HG03469 (cell line): ENCODE data around the gene ADAM19.

Experiments used
- ATAC-seq: cut with Tn5 transposase; IDR thresholded peaks from one replicate; pipeline ENCODE4 v1.9.1; 2021; ENCODE audit warnings: mild to moderate bottlenecking, moderate library complexity, moderate number of reproducible peaks; ENCODE audit not compliant: unreplicated experiment

ADAM19 gene

DNA sequence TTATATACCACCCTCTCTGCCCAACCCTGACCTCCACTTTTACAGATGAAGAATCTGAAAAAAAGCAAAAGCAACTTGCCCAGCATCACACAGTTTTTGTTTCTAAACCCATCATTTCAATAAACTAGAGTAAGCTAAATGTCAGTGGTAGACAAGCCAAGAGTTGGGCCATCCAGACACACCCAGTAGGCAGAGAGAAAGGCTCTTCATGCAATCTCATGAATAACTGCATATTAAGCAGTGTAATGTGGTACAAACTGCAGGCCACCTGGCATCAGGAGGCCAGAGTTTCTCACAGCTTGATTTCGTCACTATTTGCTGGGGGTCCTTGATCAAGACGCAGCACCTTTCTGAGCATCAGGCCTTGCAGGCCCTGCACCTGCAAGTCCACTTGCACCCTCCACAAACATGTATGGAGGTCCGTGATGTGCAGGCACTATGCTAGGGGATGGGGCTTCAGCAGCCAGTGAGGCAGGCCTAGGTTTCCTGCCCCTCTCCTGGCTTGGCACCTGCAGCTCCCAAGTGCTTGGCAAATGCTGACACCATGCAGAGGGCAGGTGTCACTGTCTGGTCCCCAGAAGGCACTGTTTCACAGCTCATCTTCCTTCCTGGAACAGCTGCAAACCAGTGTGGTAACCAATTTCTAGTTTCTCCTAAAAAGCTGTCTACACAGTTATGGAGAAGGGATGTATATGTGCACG is 29.8 kb downstream of the ADAM19 start:
- ATAC-seq = no peak

DNA sequence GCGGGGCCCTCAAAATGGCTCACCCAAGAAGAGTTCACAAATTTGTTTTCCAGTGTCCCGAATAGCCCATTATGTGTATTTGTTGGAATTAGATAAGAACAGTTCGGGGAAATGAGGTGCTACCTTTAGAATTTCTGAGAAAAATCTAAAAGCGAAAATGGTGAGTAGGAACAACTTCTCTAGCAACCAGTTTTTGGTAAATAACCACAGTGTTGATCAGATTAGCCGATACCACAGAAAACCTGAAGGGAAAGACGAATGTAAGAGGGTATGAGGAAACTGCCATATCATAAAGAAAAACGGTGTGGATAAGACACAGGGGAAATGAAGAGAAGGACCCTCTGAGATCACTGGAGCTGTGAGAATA is 31.0 kb downstream of the ADAM19 start:
- no peak for ATAC-seq

DNA sequence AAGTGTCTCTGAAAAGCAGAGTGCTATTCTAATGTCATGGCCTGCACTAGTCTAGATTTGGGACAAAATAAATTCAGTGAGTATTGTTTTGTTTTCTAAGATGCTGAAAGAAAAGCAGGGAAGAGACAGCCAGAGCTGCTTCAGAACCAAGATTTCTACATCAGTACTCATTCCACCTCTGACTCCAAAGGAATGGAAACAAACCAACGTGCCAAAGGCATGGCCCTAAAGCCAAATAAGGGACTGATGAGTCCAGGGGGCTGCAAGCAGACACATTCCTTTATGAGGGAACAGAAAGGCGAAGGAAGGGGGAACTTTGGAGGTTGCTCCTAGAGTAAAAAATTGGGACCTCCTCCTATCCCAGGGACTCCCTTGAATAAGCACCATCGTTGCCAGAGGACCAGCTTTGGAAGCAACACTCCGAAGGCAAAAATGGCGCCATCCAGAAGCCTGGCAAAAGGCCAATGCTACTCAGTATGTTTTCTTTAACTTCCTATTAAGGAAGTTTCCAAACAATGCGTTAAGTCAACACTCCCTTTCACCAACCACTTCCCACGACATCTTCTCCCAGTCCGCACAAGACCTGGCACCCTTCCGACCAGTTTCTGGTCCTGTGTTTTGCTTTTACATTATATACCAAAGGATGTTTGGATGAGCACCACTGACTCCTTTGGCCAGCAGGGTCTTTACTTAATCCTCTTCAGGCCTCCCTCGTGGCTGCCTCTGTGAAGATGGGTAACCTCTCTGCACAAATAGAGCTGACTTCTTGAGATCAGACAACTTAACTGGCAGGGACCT is 31.6 kb downstream of the ADAM19 start:
- ATAC-seq = no peak

DNA sequence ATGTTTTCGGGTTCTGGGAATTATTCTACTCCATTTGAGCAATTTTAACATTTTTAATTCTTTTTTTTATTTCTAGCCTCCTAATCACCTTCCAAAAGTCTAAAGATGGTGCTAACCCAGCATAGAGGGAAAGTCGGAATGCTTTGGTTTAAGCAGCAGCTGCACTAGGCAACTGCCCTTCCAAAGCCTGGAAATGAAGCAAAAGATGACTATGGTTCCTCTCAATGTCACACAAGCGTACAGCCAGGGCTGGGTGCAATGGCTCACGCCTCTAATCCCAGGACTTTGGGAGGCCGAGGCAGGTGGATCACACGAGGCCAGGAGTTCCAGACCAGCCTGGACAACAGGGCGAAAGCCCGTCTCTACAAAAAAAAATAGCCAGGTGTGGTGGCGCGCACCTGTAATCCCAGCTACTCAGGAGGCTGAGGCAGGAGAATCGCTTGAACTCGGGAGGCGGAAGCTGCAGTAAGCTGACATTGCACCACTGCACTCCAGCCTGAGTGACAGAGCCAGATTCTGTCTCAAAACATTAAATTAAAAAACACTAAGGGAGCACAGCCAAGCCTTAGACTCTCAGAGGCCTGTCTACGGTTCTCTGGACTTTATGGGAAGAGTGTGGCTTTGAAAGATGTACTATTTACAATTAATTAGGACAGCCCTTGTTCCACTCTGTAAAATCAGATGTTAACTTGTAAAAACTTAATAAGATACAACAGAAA is 33.1 kb downstream of the ADAM19 start:
- ATAC-seq = no peak

DNA sequence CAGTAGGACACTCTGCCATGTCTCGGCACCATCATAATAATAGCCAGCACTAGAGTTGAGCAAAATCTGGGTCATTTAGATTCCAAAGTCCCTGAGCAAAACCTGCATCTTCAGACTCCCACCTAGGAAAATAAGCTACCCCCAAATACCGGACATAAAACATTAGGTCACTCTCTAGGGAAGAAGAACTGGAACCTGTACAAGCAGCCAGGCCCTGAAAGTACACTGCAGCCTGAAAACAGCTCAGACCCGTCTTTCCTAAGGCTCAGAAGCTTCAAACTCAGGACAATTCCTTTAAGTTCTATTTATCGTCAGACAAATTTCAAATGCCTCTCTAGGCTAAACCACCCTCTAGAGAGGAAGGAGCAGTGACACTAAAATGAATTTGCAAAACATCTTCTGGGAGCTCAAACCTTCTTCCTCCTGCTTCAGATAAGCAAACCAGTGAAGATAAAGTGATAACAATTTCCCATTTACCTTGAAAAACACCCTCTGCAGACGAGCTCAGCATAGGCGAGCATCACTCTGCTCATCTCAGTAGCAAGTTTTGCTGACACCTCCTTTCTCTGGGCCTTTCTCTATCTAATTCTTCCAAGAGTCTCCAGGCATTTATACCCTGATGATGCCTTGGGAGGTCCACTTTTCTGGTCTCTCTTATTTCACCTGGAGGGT is 34.0 kb downstream of the ADAM19 start:
- ATAC-seq = no peak

- ATAC-seq = peak; percentile 91
Measured at GRCh38 chr5:157540707-157541446, 34.7 kb downstream of the ADAM19 start.

GRCh38 chr5:157540124-157540523 is 35.5 kb downstream of the ADAM19 start:
- peak; percentile 8 for ATAC-seq

- no peak for ATAC-seq
Measured at GRCh38 chr5:157539503-157540022, 36.0 kb downstream of the ADAM19 start.

- ATAC-seq = no peak
Measured at GRCh38 chr5:157538311-157538710, 37.3 kb downstream of the ADAM19 start.

DNA sequence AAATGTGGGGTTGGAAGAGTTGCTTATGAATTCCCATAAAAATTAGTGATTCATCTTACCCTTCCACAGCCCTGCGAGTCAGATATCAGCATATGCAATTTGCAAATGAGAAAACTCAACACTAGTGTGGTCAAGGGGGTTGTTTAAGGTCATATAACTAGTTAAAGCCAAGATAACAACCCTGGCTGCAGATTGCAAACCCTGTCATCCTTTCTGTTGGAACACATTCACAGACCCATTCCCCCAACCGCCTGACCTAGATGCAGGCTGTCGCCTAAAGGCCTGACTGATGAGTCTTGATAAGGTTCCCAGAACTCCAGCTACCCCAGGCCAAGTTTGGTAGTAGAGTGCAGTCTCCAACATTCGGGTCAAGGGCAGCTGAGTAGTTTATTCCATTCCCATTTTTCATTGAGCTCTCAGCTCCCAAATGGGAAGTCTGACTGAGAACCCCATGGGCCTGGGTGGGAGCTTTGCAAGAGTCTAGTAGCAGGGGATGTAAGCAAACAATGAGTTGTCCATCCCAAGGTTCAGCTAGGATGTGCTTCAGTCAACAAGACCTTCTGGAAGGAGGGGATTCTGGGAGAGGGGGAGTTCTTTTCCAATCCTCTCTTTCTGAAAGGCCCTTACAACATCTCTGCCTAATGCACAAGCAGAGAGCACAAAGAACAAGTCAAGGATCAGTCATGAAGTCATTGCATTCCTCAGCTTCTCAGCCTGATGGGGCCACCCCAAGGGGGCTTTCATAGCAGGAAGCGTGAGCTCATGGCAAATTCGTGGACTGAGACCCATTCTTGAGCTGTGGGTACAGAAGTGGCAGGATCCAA is 40.3 kb downstream of the ADAM19 start:
- no peak for ATAC-seq

GRCh38 chr5:157533011-157533481 is 42.5 kb downstream of the ADAM19 start:
- no peak for ATAC-seq

DNA sequence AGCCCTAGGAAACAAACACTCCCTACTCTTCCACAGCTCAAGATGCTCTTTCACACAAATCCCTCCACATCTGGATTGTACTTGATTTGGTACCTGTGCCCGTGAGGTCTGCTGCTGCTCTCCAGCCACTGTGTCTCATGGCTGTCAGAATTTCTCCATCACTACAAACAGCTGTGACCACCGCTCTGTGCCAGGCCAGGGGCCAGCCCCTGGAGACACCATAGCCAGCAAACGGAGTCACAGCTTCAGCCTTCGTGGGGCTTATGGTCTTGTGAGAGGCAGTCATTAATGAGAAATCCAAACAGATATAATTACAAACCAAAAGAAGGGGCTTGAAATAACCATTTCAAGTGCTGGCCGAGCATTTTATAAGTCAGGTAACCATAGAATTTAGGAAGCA is 43.6 kb downstream of the ADAM19 start:
- ATAC-seq = no peak

DNA sequence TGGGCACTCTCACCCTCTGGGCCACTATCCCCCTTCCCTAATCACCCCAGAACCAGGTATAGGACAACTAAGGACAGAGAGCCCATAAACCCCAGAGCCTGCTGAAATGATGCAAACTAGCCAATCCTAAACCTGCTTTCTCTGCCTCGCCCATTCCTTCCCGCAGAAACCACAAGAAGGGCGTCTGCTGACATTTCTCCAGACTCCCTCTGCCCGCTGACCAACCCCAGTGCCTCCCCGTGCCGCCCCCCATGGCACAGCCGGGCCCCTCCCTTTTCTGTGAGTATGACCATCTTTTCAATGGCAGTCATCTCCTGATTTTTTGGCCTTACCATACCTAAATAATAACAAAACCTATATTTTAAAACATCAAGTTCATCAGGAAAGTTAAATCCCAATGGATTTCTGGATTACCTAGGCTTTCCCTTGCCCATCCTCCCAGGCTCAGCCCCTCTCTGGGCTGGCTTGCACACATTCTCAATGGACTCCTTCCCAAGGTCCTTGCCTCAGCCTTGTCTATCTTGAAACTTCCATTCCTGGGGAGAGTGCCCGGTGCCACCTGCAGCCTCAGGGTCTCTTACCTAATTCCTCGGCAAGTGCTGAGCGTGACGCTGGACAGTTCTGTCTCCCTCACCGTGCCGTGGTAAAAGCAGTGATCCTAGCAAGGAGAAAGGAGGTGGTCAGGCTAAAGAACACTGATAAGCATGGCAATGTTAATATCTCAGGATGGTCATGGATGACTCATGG is 45.2 kb downstream of the ADAM19 start:
- no peak for ATAC-seq

DNA sequence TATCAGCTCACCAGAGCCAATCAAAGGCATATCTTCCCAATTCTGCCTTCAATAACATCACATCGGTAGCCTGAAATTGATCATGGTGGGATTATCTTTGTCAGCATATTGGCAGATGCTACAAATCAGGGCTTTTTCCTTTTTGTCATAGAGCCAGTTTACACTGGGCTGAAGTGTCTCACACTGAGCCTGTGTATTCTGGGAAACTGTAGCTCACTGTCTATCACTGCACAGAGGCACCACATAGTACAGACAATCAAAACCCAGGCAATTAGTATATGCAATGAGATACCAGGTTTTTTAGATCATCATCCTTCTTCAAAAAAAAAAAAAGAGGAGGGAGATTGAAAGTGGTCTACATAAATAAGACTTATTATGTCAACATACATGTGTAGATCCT is 46.6 kb downstream of the ADAM19 start:
- no peak for ATAC-seq

DNA sequence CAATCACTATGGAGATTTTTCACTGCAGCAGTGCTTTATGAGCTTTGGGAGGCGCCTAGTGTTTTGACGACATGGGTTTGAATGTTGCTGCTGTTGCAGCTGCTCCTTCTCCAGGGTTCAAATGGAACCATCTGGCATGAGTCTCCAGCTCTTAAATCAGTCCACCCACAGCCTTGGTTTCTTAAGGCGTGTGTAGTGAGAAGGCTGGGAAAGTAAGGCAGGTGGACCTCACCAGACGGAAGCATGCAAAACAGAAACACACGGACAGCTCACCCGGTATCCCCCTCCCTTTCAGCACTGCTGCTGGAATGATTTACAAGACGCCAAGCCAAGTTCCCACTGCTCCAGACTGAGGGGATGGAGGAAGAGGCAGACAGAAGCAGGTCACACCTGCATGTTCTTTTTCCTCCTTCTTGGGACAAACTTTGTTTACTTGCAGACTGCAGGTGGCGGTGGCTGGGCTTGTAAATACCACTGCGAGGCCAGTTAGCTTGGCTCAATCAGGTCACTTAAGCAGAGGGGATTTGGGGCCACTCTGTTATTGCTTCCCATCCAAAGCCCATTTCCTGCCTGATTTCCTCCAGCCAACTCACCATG is 47.4 kb downstream of the ADAM19 start:
- ATAC-seq = no peak

DNA sequence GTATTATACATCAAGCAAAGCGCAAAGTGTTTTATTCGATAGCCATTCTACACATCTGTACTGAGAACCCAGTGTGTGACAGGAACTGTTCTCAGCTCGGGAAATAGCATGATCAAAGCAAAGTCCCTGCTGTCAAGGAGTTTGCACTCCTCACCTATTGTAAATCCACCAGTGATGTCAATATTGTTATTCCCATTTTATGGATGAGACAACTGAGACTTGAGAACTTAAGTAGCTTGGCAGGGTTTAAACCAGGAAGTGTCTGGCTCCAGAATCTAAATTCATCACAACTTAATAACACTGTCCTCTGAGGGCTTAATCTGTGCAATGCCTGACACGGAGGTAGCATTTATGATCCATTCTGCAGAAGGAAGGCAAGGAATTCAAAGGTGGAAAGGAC is 50.7 kb downstream of the ADAM19 start:
- no peak for ATAC-seq

- no peak for ATAC-seq
Measured at GRCh38 chr5:157523976-157524375, 51.6 kb downstream of the ADAM19 start.

- no peak for ATAC-seq
Measured at GRCh38 chr5:157521704-157522029, 53.9 kb downstream of the ADAM19 start.
